T-helper 22 cell (primary cell): ENCODE results near the gene CD96.

Experiments
- DNase-seq: peaks from one replicate; pipeline ENCODE4 v3.0.0-alpha.2; 2020; ENCODE audit warnings: low read depth

Gene CD96

DNA sequence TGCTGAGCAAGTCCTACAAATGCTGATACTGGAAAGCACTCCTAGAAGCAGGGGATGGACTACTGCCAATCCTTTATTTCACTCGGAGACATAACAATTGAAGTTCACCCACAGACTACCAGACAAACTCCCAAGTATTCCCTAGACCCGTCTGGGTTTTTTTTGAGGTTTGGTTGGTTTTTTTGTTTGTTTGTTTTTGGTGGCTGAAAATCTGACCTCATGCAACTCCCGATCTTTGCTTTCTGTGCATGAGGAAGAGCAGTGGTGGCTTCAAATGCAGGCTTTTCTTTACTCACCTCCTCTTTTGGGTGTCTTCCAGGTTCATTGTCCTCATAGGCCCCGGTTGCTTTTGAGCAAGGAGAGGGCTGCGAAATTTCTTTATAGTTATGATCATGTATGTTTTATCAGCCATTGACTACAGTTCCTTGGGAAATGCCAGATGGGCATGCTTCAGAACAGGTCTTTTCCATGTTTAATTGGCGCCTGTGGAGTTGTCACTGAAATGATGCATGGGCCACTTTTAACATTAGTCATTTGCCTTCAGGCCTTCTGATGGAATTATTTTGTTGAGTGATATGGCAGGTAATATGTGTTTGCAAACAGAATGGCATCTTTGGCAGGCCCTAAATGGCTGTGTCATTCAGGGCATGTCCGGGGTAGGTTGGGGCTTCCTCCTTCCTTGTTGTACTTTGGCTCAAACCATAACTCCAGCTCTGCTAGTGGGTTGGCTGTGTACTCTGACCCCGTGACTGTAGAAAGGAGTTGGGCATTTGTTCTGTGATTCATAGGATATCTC is 134.4 kb downstream of the CD96 start:
- DNase-seq = no peak

DNA sequence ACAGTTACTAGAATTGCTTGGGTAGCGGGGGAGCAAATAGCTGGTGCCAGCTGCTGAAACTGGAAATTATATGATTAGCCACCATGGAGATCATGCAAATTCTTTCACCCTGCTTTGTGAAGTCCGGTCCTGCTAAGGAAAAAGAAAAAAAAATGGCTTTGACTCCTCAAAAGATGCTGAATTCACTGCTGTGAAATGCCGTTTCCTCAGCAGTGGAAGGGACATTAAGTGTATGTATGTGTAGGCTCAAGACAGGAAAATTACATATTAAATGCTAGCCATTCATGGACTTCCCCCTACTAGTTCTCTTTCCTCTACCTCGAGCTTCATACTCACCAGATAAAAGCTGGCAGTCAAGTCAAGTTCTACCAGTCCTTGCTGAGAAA is 135.0 kb downstream of the CD96 start:
- no peak for DNase-seq

DNA sequence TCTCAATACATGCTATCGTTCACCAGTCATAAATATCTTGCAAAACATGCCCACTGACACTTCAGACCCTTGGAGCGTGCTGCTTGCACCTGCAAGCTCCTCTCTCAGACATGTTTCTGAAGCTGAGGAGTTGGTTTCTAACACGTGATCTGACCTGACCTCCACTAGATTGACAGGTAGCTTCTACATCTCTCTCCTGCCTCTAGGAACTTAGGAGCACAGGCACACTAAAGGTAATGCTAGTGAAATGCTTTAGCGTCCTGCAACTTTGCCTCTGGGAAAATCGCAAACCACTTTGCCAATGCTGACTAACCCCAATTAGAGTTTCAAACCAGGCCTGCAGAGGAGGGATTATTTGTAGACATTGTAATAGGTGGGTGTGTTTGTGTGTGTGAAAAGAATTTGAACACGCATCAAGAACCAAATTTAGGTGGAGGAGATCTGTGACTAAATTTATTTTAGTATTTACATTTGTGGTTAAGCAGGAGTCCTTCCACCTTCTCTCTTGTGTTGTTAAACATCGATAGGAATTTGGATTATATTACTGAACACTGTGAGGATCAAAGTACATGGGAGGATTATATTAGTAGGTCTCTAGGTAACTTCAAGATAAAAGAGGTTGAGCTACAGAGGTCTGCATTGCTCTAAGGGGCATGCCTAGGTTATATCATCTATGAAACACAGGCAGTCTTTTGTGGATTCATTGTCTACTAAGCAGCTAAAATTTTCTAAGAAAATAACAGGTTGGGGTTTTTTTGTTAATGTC is 139.8 kb downstream of the CD96 start:
- no peak for DNase-seq

DNA sequence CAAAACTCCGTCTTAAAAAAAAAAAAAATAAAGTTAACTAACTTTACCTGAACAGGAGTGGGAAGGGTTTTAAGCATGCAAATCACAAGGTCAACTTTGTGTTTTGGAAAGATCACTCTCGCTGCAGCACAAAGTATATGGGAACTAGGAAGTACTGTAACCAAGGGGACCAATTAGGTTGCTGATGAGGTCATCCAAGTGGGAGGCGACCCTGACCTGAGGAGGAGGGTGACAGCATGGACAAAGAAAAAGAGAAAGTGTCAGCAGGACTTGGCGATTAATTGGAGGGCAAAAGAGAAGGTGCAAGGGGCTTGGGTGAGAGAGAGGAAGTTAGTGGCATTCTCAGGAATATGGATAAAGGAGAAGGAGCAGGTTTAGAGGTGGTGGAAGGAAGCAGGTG is 142.6 kb downstream of the CD96 start:
- no peak for DNase-seq

DNA sequence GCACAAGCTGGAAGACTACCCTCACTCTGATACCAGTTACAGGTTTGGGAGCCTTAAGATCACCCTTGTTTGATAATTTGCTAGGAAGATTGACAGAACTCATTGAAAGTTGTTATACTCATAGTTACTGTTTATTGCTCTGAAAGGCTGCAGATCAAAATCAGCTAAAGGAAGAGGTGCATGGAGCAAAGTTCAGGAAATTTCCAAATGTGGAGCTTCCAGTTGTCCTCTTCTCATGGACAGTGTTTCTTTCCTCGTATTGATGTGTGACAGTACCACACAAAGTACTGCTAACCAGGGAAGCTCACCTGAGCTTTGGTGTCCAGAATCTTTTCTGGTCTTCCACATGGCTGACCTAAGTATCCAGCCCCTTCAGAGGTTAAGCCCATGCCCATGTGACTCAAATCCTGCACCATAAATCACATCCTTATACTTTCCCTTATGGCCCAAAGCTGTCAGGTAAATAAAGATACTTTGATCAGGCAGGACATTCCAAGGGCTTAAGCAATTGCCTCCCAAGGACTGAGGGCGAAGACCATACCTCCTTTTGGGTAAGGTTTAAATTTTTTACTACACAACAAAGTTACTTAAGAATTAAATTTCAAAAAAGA is 146.3 kb downstream of the CD96 start:
- no peak for DNase-seq

DNA sequence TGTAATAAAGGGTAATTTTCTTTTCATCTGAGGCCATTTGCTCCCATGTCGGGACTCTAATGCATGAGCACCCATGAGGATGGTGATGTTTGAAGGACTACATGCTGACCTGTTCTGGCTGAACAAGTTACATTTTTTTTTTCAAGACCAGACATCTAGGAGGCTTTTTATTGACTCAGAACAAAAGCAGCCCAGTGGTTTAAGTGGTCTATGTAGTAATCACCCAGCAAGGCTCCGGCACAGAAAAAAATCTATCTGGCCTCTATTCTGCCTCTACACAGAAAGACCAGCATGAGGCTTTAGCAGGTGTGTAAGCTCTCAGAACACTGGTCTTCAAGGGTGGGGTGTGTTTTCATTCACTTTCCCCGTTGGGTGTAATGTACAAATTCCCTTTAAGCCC is 148.2 kb downstream of the CD96 start:
- DNase-seq = no peak

DNA sequence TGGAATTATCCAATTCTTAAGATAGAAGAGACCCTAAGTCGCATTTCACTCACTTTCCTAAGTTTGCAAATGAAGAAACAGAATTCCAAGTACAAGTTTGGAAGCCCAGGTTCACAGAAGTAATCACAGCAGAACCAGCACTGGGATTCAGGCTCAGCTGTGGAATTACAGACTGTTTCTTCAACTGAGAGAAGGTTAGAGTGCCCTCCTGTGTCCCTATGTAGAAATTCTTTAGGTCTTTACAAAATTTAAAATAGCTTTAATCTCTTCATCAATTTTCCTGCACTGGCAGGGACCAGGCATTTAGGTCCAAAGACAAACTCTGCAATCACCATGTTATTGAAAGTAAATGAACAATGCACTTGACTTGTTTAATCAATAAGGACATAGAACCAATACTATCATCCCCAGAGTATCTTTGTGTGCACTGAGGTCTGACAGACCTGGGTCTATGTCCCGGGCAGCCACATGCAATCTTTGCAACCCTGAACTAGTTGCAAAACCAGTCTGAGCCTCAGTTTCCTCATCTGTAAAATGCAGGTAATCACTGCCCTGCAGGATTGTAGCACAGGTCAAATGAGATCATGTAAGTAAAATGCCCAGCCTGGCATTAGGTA is 149.4 kb downstream of the CD96 start:
- DNase-seq = no peak

DNA sequence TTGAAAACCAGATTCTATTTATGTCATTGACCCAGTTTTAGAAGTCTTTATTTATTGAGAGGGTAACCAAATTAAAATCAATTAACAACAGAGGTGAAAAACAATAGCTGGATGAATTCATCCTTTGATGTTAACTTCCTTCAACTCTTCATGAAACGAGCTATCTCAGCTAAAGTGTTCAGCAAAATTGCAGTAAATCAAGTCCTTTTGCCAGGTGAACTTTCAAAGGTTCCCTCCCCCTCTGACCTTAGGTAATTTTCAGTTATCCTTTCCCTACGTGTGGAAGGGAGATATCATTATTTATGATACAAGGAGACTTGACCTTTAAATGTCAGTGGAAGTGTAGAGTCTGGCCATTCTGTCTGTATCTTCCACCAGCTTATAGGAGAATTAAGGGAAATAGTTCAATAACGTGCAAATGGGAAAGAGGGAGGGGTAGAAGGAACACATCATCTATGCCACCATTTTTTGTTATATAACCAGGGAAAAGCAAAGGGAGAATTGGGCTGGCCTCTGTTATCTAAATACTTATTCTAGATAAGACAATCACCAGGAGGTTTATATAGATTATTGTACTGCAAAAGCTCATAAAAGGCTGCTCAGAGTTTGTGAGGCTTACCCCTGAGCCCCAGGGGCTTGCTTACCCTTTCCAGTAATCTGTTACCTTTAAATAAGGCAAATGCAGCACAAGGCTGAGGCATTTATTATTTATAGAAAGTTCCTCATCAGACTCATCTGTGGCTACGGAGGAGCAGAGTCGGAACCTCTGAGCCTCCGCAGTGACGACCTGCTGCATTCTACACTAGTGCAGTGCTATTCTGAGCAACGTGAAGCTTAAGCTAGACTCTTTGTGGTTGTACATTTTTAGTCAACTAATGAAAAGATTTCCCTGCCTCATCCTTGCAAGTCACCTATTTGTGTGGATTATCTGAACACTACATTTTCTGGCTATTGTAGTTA is 150.9 kb downstream of the CD96 start:
- no peak for DNase-seq

DNA sequence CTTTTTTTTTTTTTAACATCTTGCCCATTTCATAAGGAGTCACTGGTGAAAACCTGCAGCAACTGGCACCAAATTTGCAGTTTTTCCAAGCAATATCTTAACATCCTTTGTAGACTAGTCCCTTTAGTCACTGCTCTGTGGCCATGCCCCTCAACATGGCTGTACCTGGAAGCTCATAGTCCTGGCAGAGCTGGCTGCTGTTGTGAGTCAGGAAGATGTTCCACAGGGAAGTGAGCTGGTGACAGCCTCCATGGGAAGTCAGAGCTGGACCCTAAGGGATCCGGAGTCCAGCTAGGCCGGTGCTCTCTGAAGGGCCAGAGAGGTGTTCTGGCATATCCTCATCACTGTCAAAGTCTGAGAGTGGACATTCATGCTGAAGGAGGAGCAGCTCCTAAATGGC is 152.5 kb downstream of the CD96 start:
- DNase-seq = no peak

DNA sequence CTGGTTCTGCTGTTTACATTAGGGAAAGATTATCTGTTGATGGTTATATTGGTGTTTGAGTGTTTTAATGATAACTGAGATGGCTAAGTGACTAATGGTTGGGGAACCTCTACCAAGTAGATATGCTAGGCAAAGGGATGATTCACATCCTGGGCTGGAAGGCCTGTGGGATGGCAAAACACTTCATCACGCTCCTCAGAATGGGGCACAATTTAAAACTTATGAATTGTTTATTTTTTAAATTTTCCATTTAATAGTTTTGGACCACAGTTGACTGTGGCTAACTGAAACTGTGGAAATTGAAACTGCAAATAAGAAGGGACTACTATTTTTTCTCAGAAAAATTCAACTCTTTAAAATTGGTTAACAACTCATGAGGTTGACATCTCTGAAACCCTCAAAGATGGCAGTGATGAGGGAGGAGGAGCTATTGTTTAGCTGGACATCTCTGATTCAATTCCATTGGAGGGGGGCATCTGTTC is 153.7 kb downstream of the CD96 start:
- no peak for DNase-seq

DNA sequence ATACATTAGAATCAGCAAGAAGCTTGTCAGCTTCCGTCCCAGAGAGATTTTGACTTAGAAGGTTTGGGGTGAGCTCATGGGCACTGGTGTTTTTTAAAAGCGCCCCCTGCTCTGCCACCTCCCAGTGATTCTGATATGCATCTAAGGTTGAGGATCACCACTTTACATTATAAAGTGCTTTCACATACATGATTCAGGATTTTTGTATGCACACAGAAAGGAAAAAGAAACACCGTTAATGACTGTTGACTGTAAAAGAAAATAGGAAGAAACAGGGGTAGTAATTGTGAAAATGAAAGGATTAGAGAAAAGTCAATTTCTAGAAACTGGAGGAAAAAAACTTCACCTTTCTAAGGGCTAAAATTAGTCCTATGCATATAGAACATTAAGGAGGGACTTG is 158.1 kb downstream of the CD96 start:
- no peak for DNase-seq

DNA sequence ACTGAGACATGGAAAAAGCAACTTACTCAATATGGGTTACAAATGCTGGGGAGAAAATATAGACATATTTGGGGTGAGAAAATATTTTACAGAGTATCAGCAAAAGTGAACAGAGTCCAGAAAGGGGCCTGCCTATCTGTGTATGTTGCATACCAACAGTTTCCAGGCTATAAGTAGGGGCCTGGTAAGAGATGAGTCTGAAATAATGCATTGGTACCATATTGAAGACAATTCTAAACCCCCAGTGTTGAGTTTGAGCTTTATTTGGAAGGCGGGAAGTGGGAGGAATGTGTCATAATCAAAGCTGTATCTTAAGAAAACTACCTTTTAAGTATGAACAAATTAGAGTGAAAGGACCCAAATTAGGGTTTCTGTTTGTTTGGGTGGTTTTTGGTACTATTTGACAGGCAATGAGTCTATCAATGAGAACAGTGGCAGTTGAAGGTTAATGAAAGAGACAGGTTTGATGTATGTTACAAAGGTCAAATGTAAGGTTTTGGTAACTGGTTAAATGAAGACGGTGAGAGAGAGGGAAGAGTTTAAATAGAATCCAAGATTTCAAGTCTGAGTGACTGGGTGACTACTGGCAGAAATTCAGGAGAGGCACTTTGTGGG is 159.4 kb downstream of the CD96 start:
- no peak for DNase-seq
